Measurements from ENCODE around the gene IRF7.

IRF7 gene

GRCh38 chr11:595400-595799, 20.4 kb downstream of the IRF7 start:
- Histone ChIP-seq H3K9me3 (ENCODE audit: severe bottlenecking) (no peaks in the 10 kb centered on the region), H3K4me3 (ENCODE audit: low read depth, low read length) (no peak overlapping the region), H3K27me3 (ENCODE audit: insufficient read depth, low read depth, severe bottlenecking) (no peaks in the 10 kb centered on the region), H3K36me3 (peaks cover 88% of the 10 kb centered on the region), H3K27ac (no peak overlapping the region)
- no peak for DNase-seq
- no peak for TF ChIP-seq CTCF (IDR thresholded peaks at IDR 0.05; ENCODE audit: low read depth, low read length)

GRCh38 chr11:593347-593746, 22.4 kb downstream of the IRF7 start:
- peaks cover 88% of the 10 kb centered on the region for H3K36me3 ChIP-seq
- no peaks in the 10 kb centered on the region for H3K27me3 ChIP-seq (ENCODE audit: insufficient read depth, low read depth, severe bottlenecking)
- H3K27ac ChIP-seq: no peak overlapping the region
- H3K4me3 ChIP-seq (ENCODE audit: low read depth, low read length): no peak overlapping the region
- TF ChIP-seq CTCF (IDR thresholded peaks at IDR 0.05; ENCODE audit: low read depth, low read length): no peak
- no peaks in the 10 kb centered on the region for H3K9me3 ChIP-seq (ENCODE audit: severe bottlenecking)
- no peak for DNase-seq

- TF ChIP-seq CTCF (IDR thresholded peaks at IDR 0.05; ENCODE audit: low read depth, low read length): no peak
- no peaks in the 10 kb centered on the region for H3K27me3 ChIP-seq (ENCODE audit: insufficient read depth, low read depth, severe bottlenecking)
- H3K9me3 ChIP-seq (ENCODE audit: severe bottlenecking): no peaks in the 10 kb centered on the region
- no peak overlapping the region for H3K4me3 ChIP-seq (ENCODE audit: low read depth, low read length)
- no peak overlapping the region for H3K27ac ChIP-seq
- DNase-seq: no peak
- peaks cover 88% of the 10 kb centered on the region for H3K36me3 ChIP-seq
Measured at GRCh38 chr11:592918-593317, 22.8 kb downstream of the IRF7 start.

- Histone ChIP-seq H3K36me3 (peaks cover 89% of the 10 kb centered on the region), H3K27ac (no peak overlapping the region)
- TF ChIP-seq CTCF (IDR thresholded peaks at IDR 0.05; ENCODE audit: low read depth, low read length): no peak
Measured at GRCh38 chr11:592501-592900, 23.2 kb downstream of the IRF7 start.

GRCh38 chr11:590997-591396, 24.8 kb downstream of the IRF7 start:
- no peak for TF ChIP-seq CTCF (IDR thresholded peaks at IDR 0.05; ENCODE audit: low read depth, low read length)
- Histone ChIP-seq H3K9me3 (ENCODE audit: severe bottlenecking) (no peaks in the 10 kb centered on the region), H3K36me3 (peaks cover 92% of the 10 kb centered on the region), H3K27ac (no peak overlapping the region), H3K4me3 (ENCODE audit: low read depth, low read length) (no peak overlapping the region), H3K27me3 (ENCODE audit: insufficient read depth, low read depth, severe bottlenecking) (no peaks in the 10 kb centered on the region)
- DNase-seq: no peak

More at GRCh38 chr11:592501-592900, 23.2 kb downstream of the IRF7 start:
- Histone ChIP-seq H3K9me3 (ENCODE audit: severe bottlenecking) (no peaks in the 10 kb centered on the region), H3K27me3 (ENCODE audit: insufficient read depth, low read depth, severe bottlenecking) (no peaks in the 10 kb centered on the region), H3K4me3 (ENCODE audit: low read depth, low read length) (no peak overlapping the region)
- DNase-seq: no peak

- no peak overlapping the region for H3K4me3 ChIP-seq (ENCODE audit: low read depth, low read length)
- H3K9me3 ChIP-seq (ENCODE audit: severe bottlenecking): no peaks in the 10 kb centered on the region
- no peaks in the 10 kb centered on the region for H3K27me3 ChIP-seq (ENCODE audit: insufficient read depth, low read depth, severe bottlenecking)
- no peak overlapping the region for H3K27ac ChIP-seq
- peaks cover 85% of the 10 kb centered on the region for H3K36me3 ChIP-seq
- DNase-seq: no peak
- no peak for TF ChIP-seq CTCF (IDR thresholded peaks at IDR 0.05; ENCODE audit: low read depth, low read length)
Measured at GRCh38 chr11:589798-590197, 26.0 kb downstream of the IRF7 start.
